Effector CD4-positive, alpha-beta T cell (primary cell): ENCODE results near the gene EXOC4.

Source experiments
- DNase-seq: peaks from one replicate; pipeline ENCODE4 v3.0.0-alpha.2; 2020

The EXOC4 gene

DNA sequence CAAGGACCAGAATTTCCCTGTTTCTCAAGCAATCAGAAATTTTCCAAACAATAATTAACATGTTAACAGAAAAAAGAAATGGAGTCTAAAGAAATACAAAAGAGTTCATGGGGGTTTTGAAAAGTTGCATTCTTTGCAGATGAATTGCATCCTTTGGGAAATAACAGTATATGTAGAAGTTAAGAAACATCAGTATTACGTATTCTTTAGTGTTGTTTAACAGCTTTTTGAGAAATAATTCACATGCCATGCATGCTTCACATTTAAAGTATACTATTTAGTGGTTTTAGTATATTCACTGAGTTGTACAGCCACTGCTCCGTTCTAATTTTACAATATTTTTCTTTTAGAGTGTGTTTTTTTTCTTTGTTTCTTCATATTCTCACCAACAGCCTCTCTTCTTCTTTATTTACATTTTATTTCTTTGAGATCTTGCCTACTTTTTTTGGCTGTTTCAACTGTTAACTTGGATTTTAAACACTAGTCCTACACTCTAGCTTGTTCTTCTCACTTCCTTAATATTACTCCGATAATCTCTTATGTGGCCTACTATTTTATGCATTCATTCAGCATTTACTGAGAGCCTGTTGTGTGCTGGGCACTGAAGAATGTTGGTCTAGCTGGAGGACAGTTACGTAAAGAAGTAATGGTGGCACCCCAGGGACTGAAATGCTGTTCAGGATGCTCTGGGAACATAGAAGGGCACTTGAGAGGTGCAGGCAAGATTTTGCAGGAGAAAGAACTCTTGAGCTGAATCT, 330.1 kb downstream of the EXOC4 start:
- no peak for DNase-seq

- DNase-seq = no peak
Observed at GRCh38 chr7:133583545-133584171, 330.8 kb downstream of the EXOC4 start.

DNA sequence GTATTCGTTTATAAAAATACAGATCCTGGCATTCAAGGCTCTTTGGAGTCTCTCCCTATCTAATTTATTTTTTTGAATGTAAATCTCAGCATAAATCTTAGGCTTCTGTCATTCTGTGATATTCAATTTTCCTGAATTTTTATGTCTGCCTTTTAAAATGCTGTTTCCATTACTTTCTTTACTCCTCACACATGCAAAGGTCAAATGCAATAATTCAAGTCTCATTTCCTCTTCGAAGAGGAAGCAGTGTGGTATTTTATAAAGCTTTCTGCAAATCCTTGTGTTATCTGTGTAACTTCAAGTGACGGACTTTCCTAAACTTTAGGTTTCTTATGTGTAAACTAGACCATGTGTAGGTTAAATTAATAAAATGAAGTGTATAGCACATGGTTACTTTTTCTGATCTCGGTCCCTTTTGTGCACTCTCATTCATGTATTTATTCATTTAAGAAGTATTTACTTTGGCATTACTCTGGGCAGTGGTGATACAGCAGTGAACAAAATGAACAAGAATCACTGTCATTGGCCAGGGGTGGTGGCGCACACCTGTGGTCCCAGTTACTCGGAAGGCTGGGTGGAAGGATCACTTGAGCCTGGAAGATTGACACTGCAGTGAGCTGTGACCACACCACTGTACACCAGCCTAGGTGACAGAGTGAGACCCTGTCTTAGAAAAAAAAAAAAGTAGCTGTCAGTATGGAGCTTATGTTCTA, 332.2 kb downstream of the EXOC4 start:
- no peak for DNase-seq

- DNase-seq = no peak
Observed at GRCh38 chr7:133586253-133586652, 333.4 kb downstream of the EXOC4 start.

GRCh38 chr7:133587903-133588302, 335.0 kb downstream of the EXOC4 start:
- DNase-seq = no peak

DNA sequence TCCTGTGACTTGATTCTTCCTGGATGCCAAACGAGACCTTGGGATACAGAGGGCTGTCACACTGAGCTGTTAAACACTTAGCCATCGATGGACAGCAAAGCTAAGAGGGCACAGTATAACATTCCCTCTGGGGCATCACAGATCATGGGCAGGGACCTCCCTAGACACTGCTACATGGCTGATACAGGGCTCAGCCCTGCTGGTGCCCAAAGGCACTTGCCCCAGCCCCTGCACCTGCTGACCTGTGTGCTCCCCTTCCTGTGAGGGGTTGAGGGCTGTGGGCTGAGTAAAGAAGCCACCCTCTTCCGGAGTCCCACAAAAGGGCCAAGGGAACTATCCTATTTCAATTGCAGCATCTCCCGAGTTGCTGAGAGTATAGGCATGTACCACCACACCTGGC, 337.9 kb downstream of the EXOC4 start:
- DNase-seq = no peak

DNA sequence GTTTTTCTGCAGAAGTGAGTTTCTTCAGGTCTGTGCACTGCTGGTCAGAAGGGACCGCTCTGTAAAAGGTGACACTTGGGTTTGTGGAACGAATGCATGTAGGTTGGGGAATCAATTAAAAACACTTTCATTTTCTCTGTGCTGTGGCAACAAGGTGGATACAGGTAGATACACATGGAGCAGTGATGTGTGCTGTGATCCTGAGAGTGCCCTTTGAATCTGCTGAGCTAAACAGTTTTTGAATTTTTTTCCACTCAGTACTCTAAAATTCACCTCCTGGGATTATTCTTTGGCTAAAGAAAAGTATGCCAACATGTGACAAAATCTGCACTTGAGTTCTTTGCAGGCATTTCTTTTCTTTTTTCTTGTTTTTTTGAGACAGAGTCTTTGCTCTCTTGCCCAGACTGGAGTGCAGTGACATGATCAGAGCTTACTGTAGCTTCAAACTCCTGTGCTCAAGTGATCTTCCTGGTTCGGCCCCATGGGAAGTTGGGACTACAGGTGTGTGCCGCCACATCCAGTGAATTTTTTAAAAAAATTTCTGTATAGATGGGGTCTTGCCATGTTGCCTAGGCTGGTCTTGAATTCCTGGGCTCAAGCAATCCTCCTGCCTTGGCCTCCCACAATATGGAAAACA, 338.9 kb downstream of the EXOC4 start:
- no peak for DNase-seq

GRCh38 chr7:133593561-133593960, 340.7 kb downstream of the EXOC4 start:
- DNase-seq = no peak

DNA sequence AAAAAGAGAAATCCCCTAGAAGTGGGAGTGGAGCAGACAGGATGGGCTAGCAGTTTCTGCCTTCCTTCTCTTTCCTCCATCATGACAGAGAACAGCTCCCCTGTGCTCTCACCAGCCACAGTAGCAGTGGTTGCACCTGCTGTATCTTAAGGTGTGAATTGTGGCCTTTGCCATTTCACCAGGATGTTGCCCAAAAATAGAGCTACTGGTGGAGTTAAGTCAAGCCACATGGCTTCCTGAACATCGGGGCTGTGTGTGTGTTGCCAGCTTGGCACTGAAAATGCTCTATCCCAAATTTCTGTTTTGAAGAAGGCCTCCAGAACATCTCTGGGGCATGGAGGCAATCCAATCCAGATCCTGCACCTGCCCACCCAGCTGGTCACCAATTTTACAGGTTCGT, 348.7 kb downstream of the EXOC4 start:
- DNase-seq = no peak

GRCh38 chr7:133602291-133602690, 349.4 kb downstream of the EXOC4 start:
- no peak for DNase-seq

DNA sequence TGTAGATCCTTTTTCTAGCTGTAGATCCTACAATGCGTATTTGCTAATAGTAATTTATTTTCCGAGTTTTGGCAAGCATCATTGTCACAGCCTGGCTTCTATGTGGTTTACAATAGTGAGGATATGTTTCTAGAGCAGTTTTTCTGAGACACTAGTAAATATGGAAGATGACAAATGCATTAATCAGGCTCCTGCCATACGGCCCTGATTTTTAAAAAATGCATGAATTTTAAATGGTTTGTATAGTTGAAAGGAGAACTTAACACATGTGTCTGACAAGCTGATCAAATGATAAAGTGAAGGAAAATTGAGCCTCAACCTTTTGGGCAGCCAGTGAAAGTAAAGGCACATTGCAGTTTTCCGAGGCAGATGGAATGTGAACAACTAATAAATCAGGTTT, 354.1 kb downstream of the EXOC4 start:
- no peak for DNase-seq

- DNase-seq = no peak
Observed at GRCh38 chr7:133609806-133610205, 356.9 kb downstream of the EXOC4 start.

DNA sequence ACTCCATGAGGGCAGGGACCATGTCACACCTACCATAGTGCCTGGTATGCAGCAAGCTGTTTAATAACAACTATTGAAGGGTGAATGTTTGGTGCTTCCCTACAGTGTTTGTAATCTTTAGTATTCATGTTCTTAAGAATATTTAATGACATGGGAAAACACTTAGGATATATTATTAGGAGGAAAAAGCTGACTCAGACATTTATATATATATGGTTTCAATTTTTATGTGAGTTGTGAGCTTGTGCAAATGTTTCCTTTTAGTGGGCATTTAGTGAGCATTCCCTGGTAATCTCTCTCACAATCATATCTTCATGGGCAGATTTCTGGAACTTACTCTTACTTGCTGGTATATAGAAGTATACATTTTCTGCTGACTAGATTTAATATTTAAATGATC, 359.1 kb downstream of the EXOC4 start:
- no peak for DNase-seq

DNA sequence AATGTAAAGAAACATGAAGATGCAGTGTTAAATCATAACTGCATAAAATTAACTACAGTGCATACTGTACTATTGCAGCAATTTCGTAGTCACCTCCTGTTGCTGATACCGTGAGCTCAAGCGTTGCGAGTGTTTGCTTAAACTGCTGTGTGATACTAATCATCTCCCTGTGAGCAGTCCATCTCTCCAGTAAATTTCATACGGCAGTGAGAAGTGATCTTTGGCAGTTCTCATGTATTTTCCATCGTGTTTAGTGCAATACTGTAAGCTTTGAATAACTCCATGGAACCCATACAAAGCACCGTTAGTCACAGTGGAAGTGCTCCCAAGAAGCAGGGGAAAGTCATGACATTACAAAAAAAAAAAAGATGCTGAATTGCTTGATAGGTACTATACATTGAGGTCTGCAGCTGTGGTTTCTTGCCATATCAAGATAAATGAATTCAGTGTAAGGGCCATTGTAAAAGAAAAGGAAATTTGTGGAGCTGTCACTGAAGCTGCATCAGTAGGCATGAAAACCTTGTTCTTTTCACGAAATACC, 360.4 kb downstream of the EXOC4 start:
- no peak for DNase-seq

- DNase-seq = no peak
Observed at GRCh38 chr7:133614251-133614650, 361.4 kb downstream of the EXOC4 start.

GRCh38 chr7:133618970-133619369, 366.1 kb downstream of the EXOC4 start:
- no peak for DNase-seq

- DNase-seq = no peak
Observed at GRCh38 chr7:133619491-133619890, 366.6 kb downstream of the EXOC4 start.

GRCh38 chr7:133623721-133624120, 370.8 kb downstream of the EXOC4 start:
- DNase-seq = no peak

GRCh38 chr7:133625046-133625445, 372.2 kb downstream of the EXOC4 start:
- DNase-seq = no peak

- no peak for DNase-seq
Observed at GRCh38 chr7:133629701-133630100, 376.8 kb downstream of the EXOC4 start.

GRCh38 chr7:133633055-133633454, 380.2 kb downstream of the EXOC4 start:
- DNase-seq = no peak

DNA sequence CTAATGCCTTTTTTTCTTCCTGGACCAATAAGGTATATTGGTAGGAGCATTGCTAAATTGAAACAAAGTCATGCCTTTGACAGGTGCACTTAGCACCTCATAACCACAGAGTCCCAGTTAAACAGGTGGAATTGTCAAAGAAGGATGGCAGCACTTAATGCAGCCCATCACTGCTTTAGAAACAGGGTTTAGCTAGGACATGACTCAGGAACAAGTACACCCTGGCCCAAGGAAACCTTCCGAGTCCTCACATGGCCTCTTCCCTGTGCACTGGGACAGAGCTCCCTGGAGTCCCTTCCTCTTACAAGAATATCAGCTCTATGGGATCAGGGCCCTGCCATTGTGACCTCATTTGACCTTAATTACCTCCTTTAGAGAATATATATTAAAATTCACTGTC, 382.7 kb downstream of the EXOC4 start:
- no peak for DNase-seq

- DNase-seq = no peak
Observed at GRCh38 chr7:133638857-133639256, 386.0 kb downstream of the EXOC4 start.
